K562 (cell line): ENCODE measurements around the gene AHCYL2. TPM values are rescaled to one million over a fixed set of nuclear protein-coding genes. Genes with fewer than 3 reads are reported as not detected.
A peak's percentile ranks its signal among the peaks of the same experiment; 100 is the strongest.

Source experiments
- ATAC-seq: fragments of 200-7000 bp; cut with Tn5 transposase; 3 replicates; pipeline ENCODE4 v1.9.1; 2020; ENCODE audit warnings: moderate library complexity
- BruUV-seq: library from RNA; stranded (reverse); fragments of 400-500 nt; replicated peaks from 2 replicates; lab custom pipeline; 2021; lab: Mats Ljungman, UMichigan
- CTCF ChIA-PET: fragments of 300-600 bp; formaldehyde crosslinking; extraction: SDS; loops from one replicate; lab custom pipeline; 2021; ENCODE audit warnings: low intra/inter-chr PET ratio; lab: Yijun Ruan, JAX
- POLR2A ChIA-PET: fragments of 300-600, 350-650 bp; sonication (Branson Sonifier 250); formaldehyde crosslinking; extraction: SDS; loops from one replicate; lab custom pipeline; 2021; ENCODE audit warnings: antibody characterized with exemption, inconsistent platforms; lab: Yijun Ruan, JAX
- DNase-seq, 4 experiments: peaks; one replicate each; pipeline versions ENCODE4 v3.0.0 to v3.0.0-alpha.2; 2011 to 2018; ENCODE audit warnings: low spot score in 3 of 4, mixed read lengths in 3 of 4; ENCODE audit errors: extremely low read depth in 1 of 4
- FAIRE-seq: peaks from 2 replicates; lab custom pipeline; 2011; peaks lifted over from hg19 to GRCh38; lab: Jason Lieb, UNC
- H2AFZ ChIP-seq: 2 replicates; pipeline ENCODE4 v1.6.0; 2011; ENCODE audit warnings: low read depth, low read length, control low read depth, inconsistent platforms
- H3K27ac ChIP-seq: fragments of 200-600 bp; 3 replicates; pipeline ENCODE4 v1.8.0; 2011; ENCODE audit warnings: low read depth, mild to moderate bottlenecking, control low read depth, inconsistent platforms, low read length, moderate library complexity, mixed read lengths; ENCODE audit errors: extremely low read depth
- H3K27me3 ChIP-seq, 2 experiments: fragments of 300-600 bp in 1 of 2; 2 replicates in 1 of 2; 3 replicates in 1 of 2; pipeline versions ENCODE4 v1.6.0 to v1.8.0; 2011; ENCODE audit warnings: inconsistent platforms in 2 of 2, low read length in 2 of 2, mild to moderate bottlenecking in 1 of 2, mixed read lengths in 1 of 2, moderate library complexity in 1 of 2; ENCODE audit not compliant: control insufficient read depth in 2 of 2, insufficient read depth in 2 of 2
- H3K36me3 ChIP-seq: fragments of 300-600 bp; 3 replicates; pipeline ENCODE4 v1.8.0; 2011; ENCODE audit warnings: mild to moderate bottlenecking, low read length, inconsistent platforms; ENCODE audit not compliant: control insufficient read depth, insufficient read depth
- H3K4me1 ChIP-seq, 2 experiments: fragments of 200-600 bp in 1 of 2; replicated peaks in 1 of 2; 2 replicates in 1 of 2; 3 replicates in 1 of 2; pipeline versions ENCODE4 v1.5.1 to v1.8.0; 2011; ENCODE audit warnings: inconsistent platforms in 2 of 2, low read length in 2 of 2, mild to moderate bottlenecking in 1 of 2, mixed read lengths in 1 of 2, moderate library complexity in 1 of 2; ENCODE audit not compliant: control insufficient read depth in 2 of 2, insufficient read depth in 2 of 2
- H3K4me2 ChIP-seq: 2 replicates; pipeline ENCODE4 v1.6.1; 2011; ENCODE audit warnings: low read length, control low read depth, inconsistent platforms, mixed read lengths; ENCODE audit not compliant: insufficient read depth
- H3K4me3 ChIP-seq: fragments of 200-600 bp; sonication (generic), shearing (Covaris generic); 2 replicates; pipeline ENCODE4 v1.5.1; 2016; ENCODE audit warnings: control low read depth, inconsistent platforms
- H3K79me2 ChIP-seq: fragments of 200-600 bp; 3 replicates; pipeline ENCODE4 v1.8.0; 2011; ENCODE audit warnings: low read length, inconsistent platforms; ENCODE audit not compliant: control insufficient read depth, insufficient read depth
- H3K9ac ChIP-seq, 2 experiments: 2 replicates each; pipeline versions ENCODE4 v1.6.0 to v1.6.1; 2011; ENCODE audit warnings: low read depth in 2 of 2, low read length in 2 of 2, control low read depth in 1 of 2, inconsistent platforms in 1 of 2, mild to moderate bottlenecking in 1 of 2, mixed read lengths in 1 of 2; ENCODE audit not compliant: insufficient read depth in 1 of 2
- H3K9me1 ChIP-seq: one replicate; pipeline ENCODE4 v1.6.0; 2011; ENCODE audit warnings: inconsistent platforms, mild to moderate bottlenecking, low read length, moderate library complexity; ENCODE audit not compliant: control insufficient read depth, insufficient read depth
- H3K9me3 ChIP-seq: replicated peaks from 2 replicates; pipeline ENCODE4 v1.5.1; 2011; ENCODE audit warnings: low read depth, low read length, inconsistent platforms; ENCODE audit not compliant: control insufficient read depth, insufficient read depth
- H4K20me1 ChIP-seq: replicated peaks from 2 replicates; pipeline ENCODE4 v1.6.1; 2011; ENCODE audit warnings: low read length, inconsistent platforms, mixed read lengths; ENCODE audit not compliant: control insufficient read depth, insufficient read depth
- MTA3 ChIP-seq: fragments of 450-650 bp; formaldehyde crosslinking; IDR thresholded peaks from 2 replicates; pipeline ENCODE4 v1.6.1; 2017; ENCODE audit warnings: mild to moderate bottlenecking, borderline replicate concordance
- MXI1 ChIP-seq: IDR thresholded peaks from 2 replicates; pipeline ENCODE4 v1.6.1; 2011; ENCODE audit warnings: low read depth, mild to moderate bottlenecking, improper control_type of control experiment, low read length
- RCOR1 ChIP-seq, 2 experiments: IDR thresholded peaks; 2 replicates each; pipeline ENCODE4 v1.6.1; 2012; ENCODE audit warnings: low read depth in 2 of 2, low read length in 2 of 2, borderline replicate concordance in 1 of 2, improper control_type of control experiment in 1 of 2
- WGBS: fragments of 100-300 bp; shearing (Covaris generic); methylation state at CpG from one replicate; pipeline ENCODE4 v1.1.6; 2016; ENCODE audit warnings: low coverage, mixed read lengths; ENCODE audit not compliant: insufficient coverage; ENCODE audit errors: missing lambda C conversion rate; 5-methylcytosine and 5-hydroxymethylcytosine counted together
- in situ Hi-C: fragments of 300-500 bp; cut with MboI; formaldehyde crosslinking; loops from 4 replicates; pipeline ENCODE4 v1.15.0; 2018; ENCODE audit warnings: inconsistent platforms, mixed read lengths
- intact Hi-C: fragments of 100-400 bp; cut with micrococcal nuclease; formaldehyde crosslinking; loops from 2 replicates; pipeline ENCODE4 v1.14.2; 2022
- polyA plus RNA-seq, 8 experiments: library from polyadenylated mRNA; depleted of rRNA in 4 of 8; stranded (reverse) in 5 of 8; unstranded in 3 of 8; fragments of >200 nt; fragmentation: Nextera tagmentation in 2 of 8; fragmentation: Illumina TruSeq in 1 of 8; extraction: Ambion mirVana in 2 of 8; extraction: Trizol in 1 of 8; gene quantifications; 2 replicates each; pipeline versions ENCODE4 v1.2.1 to v1.2.3, GENCODE V29; 2011 to 2014; ENCODE audit warnings: inconsistent platforms in 1 of 8, missing spikeins in 1 of 8
- total RNA-seq, 7 experiments: library from RNA; depleted of rRNA in 6 of 7; stranded (reverse); fragments of >200 nt in 6 of 7; fragmentation: Illumina TruSeq in 2 of 7; extraction: Trizol in 2 of 7; gene quantifications; 2 replicates each; pipeline versions ENCODE4 v1.2.1 to v1.2.3, GENCODE V29; 2011 to 2021; ENCODE audit warnings: low replicate concordance in 1 of 7
- TF ChIP-seq, protein P1 (sequence below): sonication (generic); formaldehyde crosslinking; IDR thresholded peaks from 2 replicates; pipeline ENCODE4 v1.8.0; 2023; ENCODE audit warnings: mild to moderate bottlenecking, missing genetic modification reagents
- TF ChIP-seq, protein P2 (sequence below), 2 experiments: fragments of 450-650 bp in 1 of 2; sonication (generic) in 1 of 2; formaldehyde crosslinking in 1 of 2; IDR thresholded peaks in 1 of 2; conservative IDR thresholded peaks in 1 of 2; 2 replicates each; pipeline versions ENCODE4 v1.6.1 to v1.8.1; 2016 to 2023; ENCODE audit warnings: mild to moderate bottlenecking in 2 of 2, moderate library complexity in 2 of 2, inconsistent platforms in 1 of 2, missing genetic modification reagents in 1 of 2

AHCYL2 gene
- total and polyA plus RNA-seq, 9 of the 15 experiments (the other 6 are each of a cell fraction or from before 2014, with no cell fraction given): 0.93 to 10.5 (median 5.2) TPM

DNA sequence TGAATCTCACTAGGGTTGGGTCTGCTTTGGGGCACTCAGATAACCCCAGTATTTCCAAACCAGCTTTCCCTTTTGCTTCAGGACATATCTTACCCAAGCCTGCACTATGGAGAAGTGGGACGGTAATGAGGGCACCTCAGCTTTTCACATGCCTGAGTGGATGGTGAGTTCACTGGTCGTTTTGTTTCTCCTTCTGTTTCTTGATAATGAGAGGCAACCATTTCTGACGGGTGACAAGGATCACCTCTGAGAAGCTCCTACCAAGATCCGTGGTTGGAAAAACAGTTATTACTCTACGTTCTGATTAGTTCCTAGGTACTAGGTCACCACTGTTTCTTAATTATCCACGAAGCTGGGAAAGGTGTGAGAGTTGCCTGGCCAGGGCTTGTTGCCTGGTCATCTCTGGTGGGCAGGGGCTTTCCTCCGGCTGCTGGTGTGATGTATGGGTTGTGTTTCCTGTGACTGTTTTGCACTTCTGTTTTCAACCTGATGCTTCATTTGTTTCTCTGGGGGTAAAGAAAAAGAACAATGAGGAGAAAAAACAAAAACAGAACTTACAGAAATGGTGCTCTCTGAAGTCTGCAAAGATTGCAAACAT is 143.7 kb downstream of the AHCYL2 start:
- TF ChIP-seq RCOR1 (IDR thresholded peaks at IDR 0.05; ENCODE audit: borderline replicate concordance in 1 of 2, low read depth in 2 of 2, low read length in 2 of 2) (no peak), MTA3 (no peak), MXI1 (no peak)
- TF ChIP-seq, protein P1, sequence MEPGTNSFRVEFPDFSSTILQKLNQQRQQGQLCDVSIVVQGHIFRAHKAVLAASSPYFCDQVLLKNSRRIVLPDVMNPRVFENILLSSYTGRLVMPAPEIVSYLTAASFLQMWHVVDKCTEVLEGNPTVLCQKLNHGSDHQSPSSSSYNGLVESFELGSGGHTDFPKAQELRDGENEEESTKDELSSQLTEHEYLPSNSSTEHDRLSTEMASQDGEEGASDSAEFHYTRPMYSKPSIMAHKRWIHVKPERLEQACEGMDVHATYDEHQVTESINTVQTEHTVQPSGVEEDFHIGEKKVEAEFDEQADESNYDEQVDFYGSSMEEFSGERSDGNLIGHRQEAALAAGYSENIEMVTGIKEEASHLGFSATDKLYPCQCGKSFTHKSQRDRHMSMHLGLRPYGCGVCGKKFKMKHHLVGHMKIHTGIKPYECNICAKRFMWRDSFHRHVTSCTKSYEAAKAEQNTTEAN (CRISPR knock-in tag): no peak
- TF ChIP-seq, protein P2, sequence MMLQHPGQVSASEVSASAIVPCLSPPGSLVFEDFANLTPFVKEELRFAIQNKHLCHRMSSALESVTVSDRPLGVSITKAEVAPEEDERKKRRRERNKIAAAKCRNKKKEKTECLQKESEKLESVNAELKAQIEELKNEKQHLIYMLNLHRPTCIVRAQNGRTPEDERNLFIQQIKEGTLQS (IDR thresholded peaks at IDR 0.05): no peak
- TF ChIP-seq, protein P2 (CRISPR knock-in tag; conservative IDR thresholded peaks at IDR 0.05): no peak
- POLR2A ChIA-PET: interaction anchor here (0.6 to 2.4 kb wide), 12 partner anchors 9 to 237 kb away, joined by 3 to 15 read pairs (median 4); no protein-coding TSS in a partner anchor
- FAIRE-seq: no peak
- peak in 1 of 4 experiments; percentile 22 for DNase-seq
- no peaks in the 10 kb centered on the region for H3K79me2 ChIP-seq
- no peak overlapping the region for H3K27ac ChIP-seq
- no peak overlapping the region for H3K4me3 ChIP-seq
- H3K4me2 ChIP-seq: peak overlapping the region; percentile 60; the same call in 1 of the 2 replicates
- in situ Hi-C loops (loop anchor here (5.0 to 25.0 kb wide), 3 partner anchors 94 to 644 kb away; no protein-coding TSS in a partner anchor), intact Hi-C loops (loop anchor here (5.0 to 10.0 kb wide), 2 partner anchors 459 to 646 kb away; no protein-coding TSS in a partner anchor)
- no peaks in the 10 kb centered on the region for H3K9me3 ChIP-seq
- peak overlapping the region; percentile 10; the same call in 1 of the 2 replicates for H2AFZ ChIP-seq
- H3K4me1 ChIP-seq: peaks cover 6 to 15% of the 10 kb centered on the region in 2 experiments; a peak in 4 of 5 replicates
- no peaks in the 10 kb centered on the region for H3K9me1 ChIP-seq
- ATAC-seq: peak; percentile 4; the same call in 1 of the 3 replicates
- no peaks in the 10 kb centered on the region for H3K27me3 ChIP-seq
- H3K36me3 ChIP-seq: no peaks in the 10 kb centered on the region
- CTCF ChIA-PET: interaction anchor here (0.6 to 5.2 kb wide), 7 partner anchors 27 to 1648 kb away, joined by 3 to 60 read pairs (median 4); no protein-coding TSS in a partner anchor
- 0 out of 2 replicates have a peak, but pooled peaks cover 2% of the 10 kb centered on the region for H4K20me1 ChIP-seq
- H3K9ac ChIP-seq: no peak overlapping the region; a peak in 1 of 4 replicates
- BruUV-seq: no TSS peak
- WGBS: 24% methylated on average over 7 of the region's 7 CpGs
